GM12865 (cell line): Measurements from ENCODE around the gene FAS.

Experiments
- DNase-seq: peaks from one replicate; pipeline ENCODE4 v3.0.0; 2010; ENCODE audit warnings: low read depth
- H3K4me3 ChIP-seq: 2 replicates; pipeline ENCODE4 v1.5.1; 2011; ENCODE audit warnings: mild to moderate bottlenecking, low read depth, low read length, control low read depth
- CTCF ChIP-seq: IDR thresholded peaks from 2 replicates; pipeline ENCODE4 v1.5.1; 2011; ENCODE audit warnings: low read length, control low read depth, low read depth, inconsistent platforms; ENCODE audit not compliant: insufficient read depth; ENCODE audit errors: missing control alignments

FAS gene

GRCh38 chr10:88996927-88997326, 6.3 kb downstream of the FAS start:
- TF ChIP-seq CTCF = no peak
- DNase-seq = peak; percentile 71
- H3K4me3 ChIP-seq = peak overlapping the region; percentile 97

- DNase-seq = no peak
- peak overlapping the region; percentile 52 for H3K4me3 ChIP-seq
- no peak for TF ChIP-seq CTCF
These were observed 9.0 kb downstream of the FAS start for GRCh38 chr10:88999625-89000024.

DNA sequence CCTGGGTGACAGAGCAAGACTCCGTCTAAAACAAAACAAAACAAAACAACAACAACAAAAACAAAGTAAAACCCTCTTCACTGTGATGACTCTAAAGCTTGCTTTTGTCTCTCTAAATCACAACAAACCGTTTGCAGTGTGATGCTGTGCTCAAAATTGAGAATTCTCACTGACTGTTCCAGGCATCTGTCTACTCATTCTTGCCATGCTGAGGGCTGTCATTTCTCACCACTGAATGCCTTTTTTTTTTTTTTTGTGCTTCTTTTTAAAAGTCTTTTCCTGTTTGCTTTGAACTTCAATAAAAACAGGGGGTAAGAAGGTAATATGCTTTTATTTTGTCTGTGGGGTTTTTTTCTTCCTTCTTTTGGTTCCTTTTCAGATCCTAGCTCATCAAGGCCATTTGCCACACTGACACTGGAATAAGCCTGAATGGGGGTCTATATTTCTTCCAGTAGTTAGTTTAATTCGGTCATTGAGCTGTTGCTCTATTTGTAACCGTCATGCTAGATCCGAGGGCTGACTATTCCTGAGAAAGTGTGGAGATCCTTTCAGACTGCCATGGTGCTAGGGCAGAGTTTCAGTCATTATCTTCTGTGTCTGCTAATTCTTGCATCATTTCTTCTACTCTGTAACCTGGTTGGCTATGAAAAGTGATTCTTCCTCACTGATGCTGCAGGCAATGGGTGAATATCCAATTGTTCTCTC, 10.6 kb downstream of the FAS start:
- no peak for TF ChIP-seq CTCF
- peak overlapping the region; percentile 52 for H3K4me3 ChIP-seq
- peak; percentile 72 for DNase-seq

GRCh38 chr10:89001729-89002072, 11.1 kb downstream of the FAS start:
- no peak for DNase-seq
- no peak for TF ChIP-seq CTCF
- peak overlapping the region; percentile 52; the same call in 1 of the 2 replicates for H3K4me3 ChIP-seq

DNA sequence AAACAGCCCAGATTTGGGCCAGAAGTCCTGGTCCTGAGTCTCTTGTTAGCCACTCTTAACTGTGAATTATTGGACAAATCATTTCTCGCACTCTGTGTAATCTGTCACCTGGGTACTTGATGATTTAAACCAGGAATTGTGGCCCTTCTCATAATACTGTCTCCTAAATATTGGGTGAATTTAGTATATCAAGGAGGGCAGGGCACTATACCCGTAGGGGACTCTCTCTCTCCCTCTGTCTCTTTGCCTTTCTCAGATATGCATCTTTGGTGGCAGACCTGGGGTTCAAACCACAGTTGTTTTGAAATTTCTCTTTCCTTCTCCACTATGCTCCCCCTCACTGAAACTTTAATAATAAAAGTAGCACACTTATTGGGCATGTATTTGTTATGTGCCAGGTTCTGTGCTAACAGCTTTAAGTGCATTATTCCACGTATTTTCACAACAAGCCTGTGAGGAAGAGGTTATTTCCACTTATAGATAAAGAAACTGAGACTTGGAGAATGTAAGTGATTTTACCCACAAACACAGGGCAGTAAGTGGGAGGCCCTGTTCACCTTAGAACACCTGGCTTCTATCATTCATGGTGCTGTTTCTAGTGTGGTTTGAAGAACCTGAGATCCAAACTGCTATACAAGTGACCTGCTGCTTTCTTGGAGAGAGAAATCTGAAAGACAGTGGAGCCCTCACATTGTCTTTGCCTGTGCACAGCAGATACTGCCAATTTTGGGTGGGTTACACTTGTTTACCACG, 11.8 kb downstream of the FAS start:
- peak; percentile 56 for DNase-seq
- H3K4me3 ChIP-seq = no peak overlapping the region
- TF ChIP-seq CTCF = no peak

DNA sequence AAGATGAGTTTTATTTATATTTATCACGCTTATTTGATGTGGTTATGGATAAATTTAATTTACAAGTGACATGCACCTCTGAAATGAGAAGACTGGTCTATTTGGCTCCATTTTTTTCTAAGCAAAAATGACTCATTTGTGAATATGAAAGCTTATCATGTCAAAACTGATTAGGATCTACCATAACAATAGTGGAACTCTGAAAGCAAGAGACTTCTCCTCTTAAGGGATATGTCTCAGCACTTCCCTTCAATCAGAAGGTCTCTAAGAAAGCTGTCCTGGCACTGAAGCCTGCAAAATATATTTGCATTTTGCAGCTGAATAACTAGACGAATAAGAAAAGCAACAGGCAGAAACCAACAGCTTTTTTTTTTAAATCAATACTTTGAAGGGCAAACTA, 12.7 kb downstream of the FAS start:
- no peak for TF ChIP-seq CTCF
- H3K4me3 ChIP-seq = no peak overlapping the region
- no peak for DNase-seq
